ENCODE results near the gene RAD51.

- TF ChIP-seq CTCF (IDR thresholded peaks at IDR 0.05) (no peak), EZH2 (IDR thresholded peaks at IDR 0.05) (no peak)
These were observed 78.5 kb downstream of the RAD51 start for GRCh38 chr15:40773496-40773895.

Data from neural progenitor cell (in vitro differentiated cells).